DND-41 (cell line): ENCODE data around the gene ABCC3.

ENCODE experiments used
- ATAC-seq: fragments of 200-7000 bp; cut with Tn5 transposase; 3 replicates; pipeline ENCODE4 v1.9.1; 2021; ENCODE audit warnings: low read depth; ENCODE audit not compliant: insufficient read depth
- DNase-seq: peaks from one replicate; pipeline ENCODE4 v3.0.0-alpha.2; 2020
- H2AFZ ChIP-seq: 2 replicates; pipeline ENCODE4 v1.6.0; 2012; ENCODE audit warnings: low read depth, low read length
- H3K27ac ChIP-seq: 2 replicates; pipeline ENCODE4 v1.5.1; 2012; ENCODE audit warnings: low read length, inconsistent platforms
- H3K27me3 ChIP-seq: fragments of 200-600 bp; sonication (generic); 2 replicates; pipeline ENCODE4 v1.6.0; 2012; ENCODE audit warnings: low read length, mild to moderate bottlenecking, inconsistent platforms; ENCODE audit not compliant: insufficient read depth, poor library complexity
- H3K36me3 ChIP-seq: 2 replicates; pipeline ENCODE4 v1.5.1; 2012; ENCODE audit warnings: low read length, inconsistent platforms; ENCODE audit not compliant: insufficient read depth
- H3K4me1 ChIP-seq: 2 replicates; pipeline ENCODE4 v1.5.1; 2012; ENCODE audit warnings: mild to moderate bottlenecking, low read length; ENCODE audit not compliant: insufficient read depth
- H3K4me2 ChIP-seq: 2 replicates; pipeline ENCODE4 v1.6.0; 2012; ENCODE audit warnings: mild to moderate bottlenecking, moderate library complexity, low read length, inconsistent platforms; ENCODE audit not compliant: insufficient read depth
- H3K4me3 ChIP-seq, 2 experiments: fragments of 200-600 bp in 1 of 2; shearing (Covaris generic) in 1 of 2; 2 replicates each; pipeline ENCODE4 v1.5.1; 2012 to 2016; ENCODE audit warnings: inconsistent platforms in 2 of 2, low read length in 2 of 2, mild to moderate bottlenecking in 2 of 2, low read depth in 1 of 2, moderate library complexity in 1 of 2
- H3K79me2 ChIP-seq: 2 replicates; pipeline ENCODE4 v1.6.0; 2012; ENCODE audit warnings: low read length, inconsistent platforms; ENCODE audit not compliant: insufficient read depth
- H3K9ac ChIP-seq: 2 replicates; pipeline ENCODE4 v1.6.0; 2012; ENCODE audit warnings: low read depth, mild to moderate bottlenecking, inconsistent platforms, low read length, moderate library complexity
- H3K9me3 ChIP-seq: 2 replicates; pipeline ENCODE4 v1.5.1; 2012; ENCODE audit warnings: low read length, moderate library complexity, mild to moderate bottlenecking, inconsistent platforms; ENCODE audit not compliant: insufficient read depth, severe bottlenecking
- H4K20me1 ChIP-seq: 2 replicates; pipeline ENCODE4 v1.6.0; 2012; ENCODE audit warnings: low read length; ENCODE audit not compliant: insufficient read depth
- CTCF ChIP-seq: IDR thresholded peaks from 2 replicates; pipeline ENCODE4 v1.5.1; 2012; ENCODE audit warnings: borderline replicate concordance, low read length, moderate library complexity, mild to moderate bottlenecking; ENCODE audit not compliant: poor library complexity, severe bottlenecking; ENCODE audit errors: extremely low read depth
- EZH2 ChIP-seq: IDR thresholded peaks from 3 replicates; pipeline ENCODE4 v1.6.1; 2012; ENCODE audit warnings: borderline replicate concordance, low read depth, mild to moderate bottlenecking, moderate library complexity, low read length, inconsistent platforms; ENCODE audit not compliant: severe bottlenecking

The ABCC3 gene

GRCh38 chr17:50598487-50598886 is 36.2 kb upstream of the ABCC3 start:
- H4K20me1 ChIP-seq: no peaks in the 10 kb centered on the region; the same call in 1 of the 2 replicates
- H3K4me3 ChIP-seq: no peak overlapping the region
- no peaks in the 10 kb centered on the region for H3K9me3 ChIP-seq
- TF ChIP-seq EZH2 (no peak), CTCF (no peak)
- peaks cover 11% of the 10 kb centered on the region for H3K27me3 ChIP-seq
- ATAC-seq (no peak), DNase-seq (no peak)
- H3K36me3 ChIP-seq: no peaks in the 10 kb centered on the region
- no peak overlapping the region for H2AFZ ChIP-seq
- no peaks in the 10 kb centered on the region for H3K4me1 ChIP-seq
- H3K27ac ChIP-seq: no peak overlapping the region
- no peak overlapping the region for H3K4me2 ChIP-seq
- no peak overlapping the region for H3K9ac ChIP-seq
- no peaks in the 10 kb centered on the region for H3K79me2 ChIP-seq

GRCh38 chr17:50599606-50600005 is 35.1 kb upstream of the ABCC3 start:
- TF ChIP-seq EZH2: no peak
- TF ChIP-seq CTCF: no peak
- Histone ChIP-seq H3K4me2 (no peak overlapping the region), H3K4me1 (no peaks in the 10 kb centered on the region)

GRCh38 chr17:50601823-50602375 is 32.8 kb upstream of the ABCC3 start:
- Histone ChIP-seq H3K9me3 (no peaks in the 10 kb centered on the region), H3K4me2 (no peak overlapping the region), H3K27me3 (peaks cover 3% of the 10 kb centered on the region), H3K27ac (no peak overlapping the region), H3K36me3 (no peaks in the 10 kb centered on the region), H3K79me2 (no peaks in the 10 kb centered on the region), H4K20me1 (no peaks in the 10 kb centered on the region), H3K4me1 (no peaks in the 10 kb centered on the region), H3K4me3 (no peak overlapping the region), H3K9ac (no peak overlapping the region), H2AFZ (no peak overlapping the region)
- ATAC-seq: no peak
- no peak for DNase-seq
- TF ChIP-seq EZH2 (no peak), CTCF (no peak)

More at GRCh38 chr17:50599606-50600005, 35.1 kb upstream of the ABCC3 start:
- no peak for ATAC-seq
- no peaks in the 10 kb centered on the region for H3K79me2 ChIP-seq
- H3K9me3 ChIP-seq: no peaks in the 10 kb centered on the region
- no peak overlapping the region for H3K9ac ChIP-seq
- no peak overlapping the region for H2AFZ ChIP-seq
- no peak overlapping the region for H3K4me3 ChIP-seq
- no peaks in the 10 kb centered on the region for H4K20me1 ChIP-seq
- H3K36me3 ChIP-seq: no peaks in the 10 kb centered on the region
- DNase-seq: no peak
- no peak overlapping the region for H3K27ac ChIP-seq
- H3K27me3 ChIP-seq: peaks cover 11% of the 10 kb centered on the region

- no peak overlapping the region for H3K27ac ChIP-seq
- H3K9ac ChIP-seq: no peak overlapping the region
- H2AFZ ChIP-seq: no peak overlapping the region
- H3K79me2 ChIP-seq: no peaks in the 10 kb centered on the region
- H4K20me1 ChIP-seq: no peaks in the 10 kb centered on the region
- no peaks in the 10 kb centered on the region for H3K9me3 ChIP-seq
- H3K4me1 ChIP-seq: no peaks in the 10 kb centered on the region
- H3K27me3 ChIP-seq: peaks cover 3% of the 10 kb centered on the region
- no peak for DNase-seq
- H3K4me3 ChIP-seq: no peak overlapping the region
- no peak overlapping the region for H3K4me2 ChIP-seq
- H3K36me3 ChIP-seq: no peaks in the 10 kb centered on the region
- no peak for TF ChIP-seq CTCF
- no peak for TF ChIP-seq EZH2
- no peak for ATAC-seq
Measured at GRCh38 chr17:50602836-50603235, 31.8 kb upstream of the ABCC3 start.
